ENCODE results near the gene PDGFRB.

DNA sequence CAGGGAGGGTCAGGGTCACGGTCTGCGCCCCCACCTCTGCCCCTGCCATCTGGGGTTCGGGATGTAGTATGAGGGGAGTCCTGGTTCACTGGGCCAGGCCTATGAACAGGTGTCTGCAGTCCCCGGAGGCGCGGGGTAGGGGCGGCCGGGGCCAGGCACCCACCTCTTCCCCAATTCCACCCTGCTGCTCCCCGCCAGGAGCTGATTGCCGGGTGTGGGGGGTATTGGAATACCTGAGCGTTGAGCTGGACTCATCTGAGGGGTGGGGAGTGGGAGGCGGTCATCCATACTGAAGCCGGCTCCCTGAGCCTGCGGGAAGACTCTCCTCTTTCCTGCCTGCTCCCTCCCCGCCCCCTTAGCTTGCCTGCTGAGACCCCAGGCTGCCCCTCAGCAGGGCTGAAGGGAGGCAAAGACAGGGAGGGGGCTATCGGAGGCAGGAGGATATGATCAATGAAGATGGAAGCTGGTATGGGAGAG lies 34.9 kb upstream of the PDGFRB start:
- no peak for TF ChIP-seq CTCF (conservative IDR thresholded peaks at IDR 0.05; ENCODE audit: low read depth, low read length)
- no peak for TF ChIP-seq CEBPB (IDR thresholded peaks at IDR 0.05; ENCODE audit: low read depth, low read length)
- TF ChIP-seq, protein P1, sequence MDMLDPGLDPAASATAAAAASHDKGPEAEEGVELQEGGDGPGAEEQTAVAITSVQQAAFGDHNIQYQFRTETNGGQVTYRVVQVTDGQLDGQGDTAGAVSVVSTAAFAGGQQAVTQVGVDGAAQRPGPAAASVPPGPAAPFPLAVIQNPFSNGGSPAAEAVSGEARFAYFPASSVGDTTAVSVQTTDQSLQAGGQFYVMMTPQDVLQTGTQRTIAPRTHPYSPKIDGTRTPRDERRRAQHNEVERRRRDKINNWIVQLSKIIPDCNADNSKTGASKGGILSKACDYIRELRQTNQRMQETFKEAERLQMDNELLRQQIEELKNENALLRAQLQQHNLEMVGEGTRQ (IDR thresholded peaks at IDR 0.05; ENCODE audit: low read depth, low read length) = no peak
- TF ChIP-seq, protein P2, sequence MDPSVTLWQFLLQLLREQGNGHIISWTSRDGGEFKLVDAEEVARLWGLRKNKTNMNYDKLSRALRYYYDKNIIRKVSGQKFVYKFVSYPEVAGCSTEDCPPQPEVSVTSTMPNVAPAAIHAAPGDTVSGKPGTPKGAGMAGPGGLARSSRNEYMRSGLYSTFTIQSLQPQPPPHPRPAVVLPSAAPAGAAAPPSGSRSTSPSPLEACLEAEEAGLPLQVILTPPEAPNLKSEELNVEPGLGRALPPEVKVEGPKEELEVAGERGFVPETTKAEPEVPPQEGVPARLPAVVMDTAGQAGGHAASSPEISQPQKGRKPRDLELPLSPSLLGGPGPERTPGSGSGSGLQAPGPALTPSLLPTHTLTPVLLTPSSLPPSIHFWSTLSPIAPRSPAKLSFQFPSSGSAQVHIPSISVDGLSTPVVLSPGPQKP (IDR thresholded peaks at IDR 0.05; ENCODE audit: borderline replicate concordance, low read depth, low read length) = no peak
- TF ChIP-seq CHD1 (IDR thresholded peaks at IDR 0.05; ENCODE audit: low read depth, low read length) = no peak
- TF ChIP-seq RCOR1 (IDR thresholded peaks at IDR 0.05; ENCODE audit: insufficient replicate concordance, low read length) = no peak
- TF ChIP-seq MAFK (IDR thresholded peaks at IDR 0.05; ENCODE audit: low read depth, low read length) = no peak
- no peak for TF ChIP-seq POLR2A (IDR thresholded peaks at IDR 0.05; ENCODE audit: low read depth, low read length)
- no peak for TF ChIP-seq SMC3 (IDR thresholded peaks at IDR 0.05; ENCODE audit: low read depth, low read length)
- no peak for TF ChIP-seq RAD21 (IDR thresholded peaks at IDR 0.05; ENCODE audit: low read length)
- no peak for TF ChIP-seq BHLHE40 (IDR thresholded peaks at IDR 0.05; ENCODE audit: low read depth, low read length)
- no peak for TF ChIP-seq MXI1 (IDR thresholded peaks at IDR 0.05; ENCODE audit: borderline replicate concordance, low read depth, low read length)
- TF ChIP-seq FOS (IDR thresholded peaks at IDR 0.05; ENCODE audit: low read depth, low read length) = no peak
- no peak for TF ChIP-seq RFX5 (IDR thresholded peaks at IDR 0.05; ENCODE audit: low read depth, low read length)
